Lung microvascular endothelial cell (primary cell): ENCODE measurements around the gene CCDC14. TPM values are rescaled to one million over a fixed set of nuclear protein-coding genes. Genes with fewer than 3 reads are reported as not detected.

Experiments used
- total RNA-seq: library from RNA; depleted of rRNA; stranded (reverse); fragments of >200 nt; gene quantifications from 2 replicates; pipeline ENCODE4 v1.2.1, GENCODE V29; 2014

CCDC14 gene
- total RNA-seq, 1 donor from 2014 or later: 6.2 TPM

Other genes with a start within 250 kb of the CCDC14 start
- 2.8 and 21.6 TPM in 2 replicates for gene MYLK, start 76.9 kb downstream of the CCDC14 start, total RNA-seq
- gene ROPN1, start 30.9 kb upstream of the CCDC14 start, total RNA-seq: not detected in 2 replicates
- 79.1 and 147 TPM in 2 replicates for gene KALRN, start 72.1 kb upstream of the CCDC14 start, total RNA-seq